NCI-H526 treated with DMSO at 0.1 percent for 48 hours (cell line): ENCODE measurements around the gene CRPPA.

Source experiments
- DNase-seq: peaks from one replicate; lab custom pipeline; 2025; lab: John Stamatoyannopoulos, UW

CRPPA gene

GRCh38 chr7:16423761-16424160, 2.4 kb upstream of the CRPPA start:
- DNase-seq, result no peak

- DNase-seq, result no peak
Observed at GRCh38 chr7:16422917-16423316, 1.6 kb upstream of the CRPPA start.

- no peak for DNase-seq
Observed at GRCh38 chr7:16422103-16422435, 731 bp upstream of the CRPPA start.

GRCh38 chr7:16420649-16421332, 547 bp downstream of the CRPPA start:
- peak; percentile 82 for DNase-seq

- DNase-seq, result no peak
Observed at GRCh38 chr7:16420329-16420648, 1.0 kb downstream of the CRPPA start.

GRCh38 chr7:16419859-16420258, 1.5 kb downstream of the CRPPA start:
- peak; percentile 28 for DNase-seq

- no peak for DNase-seq
Observed at GRCh38 chr7:16419126-16419525, 2.2 kb downstream of the CRPPA start.

- DNase-seq, result no peak
Observed at GRCh38 chr7:16417906-16418305, 3.4 kb downstream of the CRPPA start.

- peak; percentile 92 for DNase-seq
Observed at GRCh38 chr7:16416289-16417282, 4.8 kb downstream of the CRPPA start.

GRCh38 chr7:16412274-16413254, 8.8 kb downstream of the CRPPA start:
- DNase-seq, result no peak

- DNase-seq, result no peak
Observed at GRCh38 chr7:16411391-16411790, 9.9 kb downstream of the CRPPA start.

GRCh38 chr7:16409777-16410176, 11.6 kb downstream of the CRPPA start:
- no peak for DNase-seq

- no peak for DNase-seq
Observed at GRCh38 chr7:16404636-16405035, 16.7 kb downstream of the CRPPA start.

- DNase-seq, result no peak
Observed at GRCh38 chr7:16403475-16403874, 17.9 kb downstream of the CRPPA start.

GRCh38 chr7:16402940-16403339, 18.4 kb downstream of the CRPPA start:
- no peak for DNase-seq

- no peak for DNase-seq
Observed at GRCh38 chr7:16402091-16402490, 19.2 kb downstream of the CRPPA start.

- no peak for DNase-seq
Observed at GRCh38 chr7:16400893-16401275, 20.5 kb downstream of the CRPPA start.

GRCh38 chr7:16399916-16400892, 21.1 kb downstream of the CRPPA start:
- no peak for DNase-seq

- DNase-seq, result no peak
Observed at GRCh38 chr7:16399265-16399831, 22.0 kb downstream of the CRPPA start.

- no peak for DNase-seq
Observed at GRCh38 chr7:16398146-16399017, 23.0 kb downstream of the CRPPA start.
